Fibroblast of mammary gland (primary cell): Measurements from ENCODE around the gene INTS4.
"Not testable (repeated sequence)": the region's sequence is repeated elsewhere in the genome, so short reads cannot be mapped to it uniquely, and the experiment has no call there.

Experiments used
- DNase-seq: peaks from one replicate; pipeline ENCODE4 v3.0.0-alpha.2; 2010; ENCODE audit warnings: low read depth
- H3K4me3 ChIP-seq: 2 replicates; pipeline ENCODE4 v1.5.1; 2011; ENCODE audit warnings: low read depth, mild to moderate bottlenecking, low read length, moderate library complexity; ENCODE audit not compliant: control insufficient read depth
- CTCF ChIP-seq: conservative IDR thresholded peaks from 2 replicates; pipeline ENCODE4 v1.5.1; 2011; ENCODE audit warnings: low read depth, low read length, inconsistent platforms; ENCODE audit not compliant: control insufficient read depth, insufficient read depth

The INTS4 gene

DNA sequence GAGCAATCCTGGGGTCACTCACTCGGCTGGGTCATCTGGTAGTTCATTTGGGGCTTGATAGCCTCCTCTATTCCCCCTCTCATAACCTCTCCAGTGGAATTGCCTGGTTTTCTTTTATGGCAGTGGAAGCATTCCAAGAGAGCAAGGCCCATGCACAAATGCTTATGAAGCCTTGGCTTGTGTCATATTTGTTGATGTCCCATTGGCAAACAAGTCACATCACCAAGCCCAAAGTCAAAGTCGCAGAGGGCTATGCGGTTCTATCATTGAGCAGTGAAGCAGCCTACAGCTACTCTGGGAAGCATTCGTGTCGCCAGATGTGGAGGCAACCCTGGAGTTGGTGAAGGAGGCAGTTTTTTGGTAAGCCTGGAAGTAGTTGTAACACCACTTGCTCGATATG, 16.3 kb upstream of the INTS4 start:
- TF ChIP-seq CTCF: no peak
- no peak for DNase-seq
- H3K4me3 ChIP-seq: no peak overlapping the region

GRCh38 chr11:78010304-78010703, 15.8 kb upstream of the INTS4 start:
- TF ChIP-seq CTCF: no peak
- H3K4me3 ChIP-seq: no peak overlapping the region
- no peak for DNase-seq

- no peak for DNase-seq
- TF ChIP-seq CTCF: no peak
- no peak overlapping the region for H3K4me3 ChIP-seq
Observed at GRCh38 chr11:78009062-78009461, 14.6 kb upstream of the INTS4 start.

GRCh38 chr11:78000193-78000592, 5.7 kb upstream of the INTS4 start:
- H3K4me3 ChIP-seq: no peak overlapping the region
- peak; percentile 77 for DNase-seq
- peak; percentile 75 for TF ChIP-seq CTCF

DNA sequence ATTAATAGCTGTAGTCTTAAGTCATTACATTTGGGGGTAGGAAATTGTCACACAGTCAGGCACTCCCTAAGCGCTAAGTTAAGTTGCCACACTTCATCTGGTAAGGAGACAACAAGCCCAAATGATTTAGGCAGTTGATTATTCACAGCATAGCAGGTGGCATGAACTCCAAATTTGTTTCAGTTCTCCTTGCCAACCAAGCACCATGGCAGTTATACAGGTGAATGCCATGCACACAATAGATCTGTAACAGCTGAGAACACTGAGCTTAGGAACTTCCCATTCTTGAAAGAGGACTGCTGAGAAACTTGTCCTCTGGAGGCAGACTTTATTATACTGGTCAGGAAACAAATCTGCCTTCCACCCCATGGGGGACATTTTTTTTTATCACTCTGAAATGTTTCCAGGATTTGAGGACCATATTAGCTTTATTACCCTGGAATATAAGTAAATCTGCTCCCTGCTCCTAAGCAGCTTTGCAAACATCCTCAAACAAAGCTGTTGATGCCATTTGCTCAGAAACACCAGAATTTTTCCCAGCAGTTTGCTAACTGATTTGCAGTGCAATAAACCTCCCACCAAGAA, 5.1 kb upstream of the INTS4 start:
- H3K4me3 ChIP-seq: no peak overlapping the region
- no peak for DNase-seq
- no peak for TF ChIP-seq CTCF

DNA sequence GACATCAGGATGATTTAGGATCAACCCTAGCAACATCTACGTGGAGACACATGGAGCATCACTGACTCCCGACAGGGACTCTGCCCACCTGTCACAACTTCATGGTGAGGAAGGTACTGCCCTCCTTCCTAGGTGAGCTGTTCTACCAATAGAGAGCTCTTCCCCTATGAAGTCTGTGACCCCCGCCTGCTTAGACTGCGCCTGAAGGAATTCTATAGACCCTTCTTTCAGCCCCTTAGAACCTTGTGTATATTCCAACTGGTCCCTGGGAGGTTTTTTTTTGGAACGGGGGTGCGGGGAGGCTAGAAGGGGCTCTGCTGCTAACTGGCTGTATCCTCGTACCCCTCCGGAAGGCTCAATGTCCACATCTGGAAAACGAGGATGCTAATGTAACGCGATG, 566 bp downstream of the INTS4 start:
- no peak for DNase-seq
- peak overlapping the region; percentile 99 for H3K4me3 ChIP-seq
- TF ChIP-seq CTCF: no peak

DNA sequence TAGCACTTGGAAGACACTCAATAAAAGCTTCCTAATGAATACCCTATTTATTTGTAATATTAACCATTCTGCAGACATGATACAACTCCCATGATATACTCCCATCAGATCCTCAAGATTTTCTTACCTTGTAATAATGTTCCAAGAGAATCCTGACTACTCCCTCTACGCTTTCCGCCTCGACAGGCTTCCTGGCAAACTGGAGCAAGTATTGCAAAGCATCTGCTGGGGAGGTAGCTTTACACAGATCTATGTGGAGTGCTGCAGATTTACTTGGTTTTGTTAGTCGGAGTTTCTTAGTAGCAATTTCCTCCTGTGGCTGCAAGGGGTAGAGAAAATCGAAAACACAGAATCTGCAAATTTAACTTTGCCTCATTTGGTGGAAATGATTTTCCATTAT, 3.5 kb downstream of the INTS4 start:
- H3K4me3 ChIP-seq: no peak overlapping the region
- DNase-seq: no peak
- no peak for TF ChIP-seq CTCF

DNA sequence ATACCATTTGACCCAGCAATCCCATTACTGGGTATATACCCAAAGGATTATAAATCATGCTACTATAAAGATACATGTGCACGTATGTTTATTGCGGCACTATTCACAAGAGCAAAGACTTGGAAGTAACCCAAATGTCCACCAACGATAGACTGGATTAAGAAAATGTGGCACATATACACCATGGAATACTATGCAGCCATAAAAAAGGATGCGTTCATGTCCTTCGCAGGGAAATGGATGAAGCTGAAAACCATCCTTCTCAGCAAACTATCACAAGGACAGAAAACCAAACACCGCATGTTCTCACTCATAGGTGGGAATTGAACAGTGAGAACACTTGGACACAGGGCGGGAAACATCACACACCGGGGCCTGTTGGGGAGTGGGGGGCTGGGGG, 8.0 kb downstream of the INTS4 start:
- not testable (repeated sequence) for H3K4me3 ChIP-seq

More for the DNA sequence above, 8.0 kb downstream of the INTS4 start:
- DNase-seq: not testable (repeated sequence)
